Testis (tissue), 3 donors: ENCODE data around the gene FCHSD1. TPM values are rescaled to one million over a fixed set of nuclear protein-coding genes. Genes with fewer than 3 reads are reported as not detected.

Source experiments
- DNase-seq: peaks from one replicate; pipeline ENCODE4 v3.0.0-alpha.2; 2019
- H3K27ac ChIP-seq, 2 donors: fragments of 200-600 bp; sonication (generic); one replicate each; pipeline ENCODE4 v1.5.1; 2019
- H3K27me3 ChIP-seq: fragments of 200-600 bp; sonication (generic); one replicate; pipeline ENCODE4 v1.5.1; 2019
- H3K36me3 ChIP-seq: fragments of 200-600 bp; sonication (generic); one replicate; pipeline ENCODE4 v1.5.1; 2017; ENCODE audit warnings: low read depth; ENCODE audit errors: missing control alignments
- H3K4me1 ChIP-seq: fragments of 200-600 bp; sonication (generic); one replicate; pipeline ENCODE4 v1.5.1; 2019
- H3K4me3 ChIP-seq, 2 donors: fragments of 200-600 bp; sonication (generic); one replicate each; pipeline ENCODE4 v1.5.1; 2017 to 2019
- H3K9me3 ChIP-seq: fragments of 200-600 bp; sonication (generic); one replicate; pipeline ENCODE4 v1.5.1; 2017
- POLR2A ChIP-seq: fragments of 450-650 bp; IDR thresholded peaks from one replicate; pipeline ENCODE4 v1.6.1; 2017; ENCODE audit warnings: antibody characterized with exemption, mild to moderate bottlenecking, moderate library complexity
- WGBS, 2 donors: methylation state at CpG; one replicate each; pipeline ENCODE4 v1.1.5; 2018; 5-methylcytosine and 5-hydroxymethylcytosine counted together
- intact Hi-C: fragments of 100-400 bp; cut with DNase I; formaldehyde crosslinking; loops from one replicate; pipeline ENCODE4 v1.15.1; 2023; ENCODE audit warnings: low total_unique reads
- polyA plus RNA-seq: library from polyadenylated mRNA; stranded (reverse); fragments of 350-450 nt; fragmentation: Illumina TruSeq; extraction: RNeasy Lipid Tissue Mini Kit (QIAGEN cat#74804); gene quantifications from one replicate; pipeline ENCODE4 v1.2.3, GENCODE V29; 2014; ENCODE audit warnings: low read depth, low replicate concordance; ENCODE audit not compliant: insufficient read depth
- total RNA-seq, 2 donors: library from RNA; depleted of rRNA; stranded (reverse); fragments of >200 nt; gene quantifications; one replicate each; pipeline ENCODE4 v1.2.3, GENCODE V29; 2016
- TF ChIP-seq, protein P1 (sequence below), 3 experiments: fragments of 450-650 bp in 2 of 3; fragments of 200-600 bp in 1 of 3; sonication (generic) in 1 of 3; IDR thresholded peaks; one replicate each; pipeline ENCODE4 v1.5.1; 2016 to 2019; ENCODE audit warnings: antibody characterized with exemption in 3 of 3, mild to moderate bottlenecking in 2 of 3, moderate library complexity in 1 of 3

Gene FCHSD1
- total and polyA plus RNA-seq, 3 donors from 2014 or later: 12.9 to 21.3 (median 19.3) TPM

DNA sequence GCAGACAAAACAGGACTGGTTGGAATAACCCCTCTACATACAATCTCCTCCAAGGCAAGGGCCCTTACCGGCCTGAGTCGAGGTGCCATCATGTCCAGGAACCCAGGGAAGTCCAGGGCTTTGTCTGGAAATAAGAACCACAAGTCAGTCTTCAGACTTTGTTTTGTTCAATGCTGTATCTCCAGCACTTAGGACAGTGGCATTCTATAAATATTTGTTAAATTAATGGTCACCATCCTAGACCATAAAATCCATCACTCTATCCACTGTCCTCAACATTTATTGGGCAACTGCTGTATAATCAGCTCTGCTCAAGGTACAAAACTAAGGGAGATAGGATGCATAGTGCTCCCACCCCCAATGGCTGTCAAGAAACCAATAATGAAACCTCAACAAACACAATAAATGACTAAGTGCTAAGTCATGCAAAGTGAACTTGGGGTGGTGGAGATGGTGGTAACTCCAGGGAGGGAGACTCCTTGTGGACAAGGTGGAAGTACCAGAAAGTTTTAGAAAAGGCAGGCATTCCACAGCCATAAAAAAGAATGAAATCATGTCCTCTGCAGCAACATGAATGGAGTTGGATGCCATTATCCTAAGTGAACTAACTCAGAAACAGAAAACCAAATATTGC lies 9.5 kb downstream of the FCHSD1 start:
- Histone ChIP-seq H3K27ac (no peak overlapping the region), H3K36me3 (no peaks in the 10 kb centered on the region), H3K9me3 (no peaks in the 10 kb centered on the region), H3K27me3 (no peaks in the 10 kb centered on the region), H3K4me1 (peaks cover 5% of the 10 kb centered on the region), H3K4me3 (no peak overlapping the region)
- intact Hi-C loops: no loop called here
- WGBS, 2 donors: 88 to 94% methylated on average over 2 of the region's 2 CpGs
- TF ChIP-seq POLR2A: no peak
- no peak for DNase-seq

DNA sequence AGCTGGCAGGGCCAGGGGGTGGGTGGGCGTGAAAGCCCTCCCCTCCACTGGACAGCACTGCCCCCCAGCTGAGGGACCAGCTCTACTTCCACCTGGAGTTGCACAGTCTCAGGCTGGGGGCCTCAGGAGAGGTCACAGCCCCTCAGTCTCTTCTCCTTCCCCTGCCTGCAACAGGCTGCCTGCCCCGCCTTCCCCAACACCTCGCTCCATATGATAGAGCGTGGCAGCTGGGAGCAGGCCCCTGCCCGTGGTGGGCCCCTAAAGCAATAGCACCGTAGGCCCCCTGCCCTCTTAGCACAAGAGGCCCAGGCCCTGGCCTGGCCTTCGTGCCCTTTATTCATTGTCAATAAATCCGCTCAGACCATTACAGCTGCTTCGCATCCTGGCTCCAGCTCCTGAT lies 10.5 kb downstream of the FCHSD1 start:
- WGBS, 2 donors: 85% methylated on average over 8 to 9 of the region's 9 CpGs
- Histone ChIP-seq H3K9me3 (no peaks in the 10 kb centered on the region), H3K27me3 (no peaks in the 10 kb centered on the region), H3K36me3 (no peaks in the 10 kb centered on the region), H3K4me3 (no peak overlapping the region), H3K4me1 (peaks cover 9% of the 10 kb centered on the region), H3K27ac (no peak overlapping the region)
- intact Hi-C loops: no loop called here
- no peak for DNase-seq
- no peak for TF ChIP-seq POLR2A
- TF ChIP-seq, protein P1, sequence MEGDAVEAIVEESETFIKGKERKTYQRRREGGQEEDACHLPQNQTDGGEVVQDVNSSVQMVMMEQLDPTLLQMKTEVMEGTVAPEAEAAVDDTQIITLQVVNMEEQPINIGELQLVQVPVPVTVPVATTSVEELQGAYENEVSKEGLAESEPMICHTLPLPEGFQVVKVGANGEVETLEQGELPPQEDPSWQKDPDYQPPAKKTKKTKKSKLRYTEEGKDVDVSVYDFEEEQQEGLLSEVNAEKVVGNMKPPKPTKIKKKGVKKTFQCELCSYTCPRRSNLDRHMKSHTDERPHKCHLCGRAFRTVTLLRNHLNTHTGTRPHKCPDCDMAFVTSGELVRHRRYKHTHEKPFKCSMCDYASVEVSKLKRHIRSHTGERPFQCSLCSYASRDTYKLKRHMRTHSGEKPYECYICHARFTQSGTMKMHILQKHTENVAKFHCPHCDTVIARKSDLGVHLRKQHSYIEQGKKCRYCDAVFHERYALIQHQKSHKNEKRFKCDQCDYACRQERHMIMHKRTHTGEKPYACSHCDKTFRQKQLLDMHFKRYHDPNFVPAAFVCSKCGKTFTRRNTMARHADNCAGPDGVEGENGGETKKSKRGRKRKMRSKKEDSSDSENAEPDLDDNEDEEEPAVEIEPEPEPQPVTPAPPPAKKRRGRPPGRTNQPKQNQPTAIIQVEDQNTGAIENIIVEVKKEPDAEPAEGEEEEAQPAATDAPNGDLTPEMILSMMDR (IDR thresholded peaks at IDR 0.05): no peak

DNA sequence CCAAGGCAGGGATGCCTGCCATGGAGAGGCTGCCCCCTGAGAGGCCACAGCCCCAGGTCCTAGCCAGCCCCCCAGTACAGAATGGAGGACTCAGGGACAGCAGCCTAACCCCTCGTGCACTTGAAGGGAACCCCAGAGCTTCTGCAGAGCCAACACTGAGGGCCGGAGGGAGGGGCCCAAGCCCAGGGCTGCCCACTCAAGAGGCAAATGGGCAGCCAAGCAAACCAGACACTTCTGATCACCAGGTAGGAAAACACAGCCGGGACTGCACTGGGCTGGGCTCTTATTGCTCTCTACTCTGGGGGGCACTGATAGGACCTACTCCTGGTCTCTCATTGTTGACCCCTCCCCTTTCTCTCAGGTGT lies 11.2 kb downstream of the FCHSD1 start:
- 88% methylated on average over 3 of the region's 3 CpGs; no CpG with 5 or more reads in 1 of the 2 donors for WGBS, 2 donors
- H3K27ac ChIP-seq: no peak overlapping the region
- no peaks in the 10 kb centered on the region for H3K36me3 ChIP-seq
- H3K27me3 ChIP-seq: no peaks in the 10 kb centered on the region
- H3K4me1 ChIP-seq: peaks cover 10% of the 10 kb centered on the region
- no peak for DNase-seq
- intact Hi-C loops: no loop called here
- H3K9me3 ChIP-seq: no peaks in the 10 kb centered on the region
- TF ChIP-seq, protein P1 (IDR thresholded peaks at IDR 0.05): no peak
- no peak for TF ChIP-seq POLR2A
- no peak overlapping the region for H3K4me3 ChIP-seq

DNA sequence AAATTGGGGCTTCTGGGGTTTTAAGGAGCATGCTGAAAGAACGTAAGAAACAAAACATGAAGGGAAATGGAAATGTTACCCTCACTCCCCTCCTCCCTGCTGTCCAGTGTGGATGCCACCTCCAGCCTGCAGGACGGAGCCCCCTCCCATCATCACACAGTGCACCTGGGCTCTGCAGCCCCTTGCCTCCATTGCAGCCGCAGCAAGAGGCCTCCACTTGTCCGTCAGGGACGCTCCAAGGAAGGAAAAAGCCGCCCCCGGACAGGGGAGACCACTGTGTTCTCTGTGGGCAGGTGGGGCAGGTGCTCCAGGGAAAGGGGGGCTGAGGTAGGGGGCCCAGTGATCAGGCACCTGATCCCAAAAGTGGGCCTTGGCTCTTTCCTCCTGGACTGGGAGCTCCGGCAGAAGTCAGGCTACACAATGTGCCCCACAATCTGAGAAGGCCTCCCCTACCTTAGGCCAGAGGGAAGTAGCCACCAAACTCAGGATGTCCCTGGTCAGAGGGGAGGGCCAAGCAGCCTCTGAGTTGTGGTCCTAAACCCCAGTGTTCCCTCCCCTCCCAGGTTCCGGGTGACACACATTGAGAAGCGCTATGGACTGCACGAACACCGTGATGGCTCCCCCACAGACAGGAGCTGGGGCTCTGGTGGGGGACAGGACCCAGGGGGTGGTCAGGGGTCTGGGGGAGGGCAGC lies 11.7 kb downstream of the FCHSD1 start:
- TF ChIP-seq, protein P1 (IDR thresholded peaks at IDR 0.05): no peak
- TF ChIP-seq POLR2A: no peak
- Histone ChIP-seq H3K9me3 (no peaks in the 10 kb centered on the region), H3K4me3 (no peak overlapping the region), H3K4me1 (peaks cover 10% of the 10 kb centered on the region), H3K27ac (no peak overlapping the region), H3K27me3 (no peaks in the 10 kb centered on the region), H3K36me3 (no peaks in the 10 kb centered on the region)
- DNase-seq: no peak
- intact Hi-C loops: no loop called here
- 81 to 93% methylated on average over 7 to 12 of the region's 12 CpGs for WGBS, 2 donors

DNA sequence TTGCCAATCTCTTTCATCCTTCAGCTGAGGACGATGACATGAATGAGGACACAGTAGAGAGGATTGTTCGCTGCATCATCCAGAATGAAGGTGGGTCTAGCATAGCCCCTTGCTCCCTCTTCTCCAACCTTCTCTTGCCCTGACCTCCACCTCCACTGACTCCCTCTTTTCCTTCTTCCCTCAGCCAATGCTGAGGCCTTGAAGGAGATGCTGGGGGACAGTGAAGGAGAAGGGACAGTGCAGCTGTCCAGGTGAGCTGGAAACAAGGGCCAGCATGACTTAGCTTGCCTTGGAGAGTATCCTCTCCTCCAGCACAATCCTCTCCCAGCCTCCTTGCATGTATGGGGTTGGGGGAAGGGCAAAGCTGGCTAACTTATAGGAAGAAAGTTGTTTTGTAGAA lies 12.4 kb downstream of the FCHSD1 start:
- no peak for DNase-seq
- TF ChIP-seq POLR2A: no peak
- TF ChIP-seq, protein P1 (IDR thresholded peaks at IDR 0.05): no peak
- no peak overlapping the region for H3K27ac ChIP-seq
- H3K4me1 ChIP-seq: peaks cover 10% of the 10 kb centered on the region
- H3K9me3 ChIP-seq: no peaks in the 10 kb centered on the region
- no peaks in the 10 kb centered on the region for H3K27me3 ChIP-seq
- no peaks in the 10 kb centered on the region for H3K36me3 ChIP-seq
- no peak overlapping the region for H3K4me3 ChIP-seq
- WGBS, 2 donors: 74 to 93% methylated on average over 2 of the region's 2 CpGs
- intact Hi-C loops: no loop called here
